Activated B cell treated with CpG ODN at 0.5 μM for 24 hours (primary cell): ENCODE results near the gene EHD2. TPM values are rescaled to one million over a fixed set of nuclear protein-coding genes. Genes with fewer than 3 reads are reported as not detected.
"Not testable (repeated sequence)": the region's sequence is repeated elsewhere in the genome, so short reads cannot be mapped to it uniquely, and the experiment has no call there.

Experiments used
- ATAC-seq: fragments of 200-7000 bp; cut with Tn5 transposase; one replicate; pipeline ENCODE4 v1.10.0; 2021; ENCODE audit warnings: low read depth, mild to moderate bottlenecking, moderate library complexity
- CTCF ChIA-PET: fragments of 350-600 bp; sonication (Branson Sonifier 250); formaldehyde crosslinking; loops from one replicate; lab custom pipeline; 2021; ENCODE audit warnings: antibody characterized with exemption; lab: Charles Lee
- POLR2A ChIA-PET: fragments of 350-600 bp; sonication (Branson Sonifier 250); formaldehyde crosslinking; loops from one replicate; lab custom pipeline; 2021; ENCODE audit warnings: antibody characterized with exemption; lab: Charles Lee
- DNase-seq: peaks from one replicate; pipeline ENCODE4 v3.0.0; 2022
- H3K27ac Mint-ChIP-seq: one replicate; pipeline ENCODE4 v1.8.0; 2020; ENCODE audit warnings: mixed read lengths
- H3K27me3 Mint-ChIP-seq: one replicate; pipeline ENCODE4 v1.8.0; 2021; ENCODE audit warnings: mixed read lengths
- H3K36me3 Mint-ChIP-seq: one replicate; pipeline ENCODE4 v1.8.0; 2021; ENCODE audit warnings: low read depth, mixed read lengths
- H3K4me1 Mint-ChIP-seq: one replicate; pipeline ENCODE4 v1.8.0; 2021; ENCODE audit warnings: mixed read lengths
- H3K4me3 Mint-ChIP-seq: one replicate; pipeline ENCODE4 v1.8.0; 2020; ENCODE audit warnings: mild to moderate bottlenecking, mixed read lengths
- H3K9me3 Mint-ChIP-seq: one replicate; pipeline ENCODE4 v1.8.0; 2020; ENCODE audit warnings: mixed read lengths
- intact Hi-C: fragments of 100-400 bp; cut with micrococcal nuclease; formaldehyde crosslinking; loops from one replicate; pipeline ENCODE4 v1.15.1; 2024
- total RNA-seq: library from RNA; stranded (reverse); gene quantifications from 2 replicates; pipeline ENCODE4 v1.2.3, GENCODE V29; 2022
- TF ChIP-seq, protein P1 (sequence below): fragments of 200-600 bp; IDR thresholded peaks from one replicate; pipeline ENCODE4 v1.8.0; 2022; ENCODE audit warnings: antibody characterized with exemption, mild to moderate bottlenecking

The EHD2 gene
- total RNA-seq, 1 donor from 2014 or later, result not detected

DNA sequence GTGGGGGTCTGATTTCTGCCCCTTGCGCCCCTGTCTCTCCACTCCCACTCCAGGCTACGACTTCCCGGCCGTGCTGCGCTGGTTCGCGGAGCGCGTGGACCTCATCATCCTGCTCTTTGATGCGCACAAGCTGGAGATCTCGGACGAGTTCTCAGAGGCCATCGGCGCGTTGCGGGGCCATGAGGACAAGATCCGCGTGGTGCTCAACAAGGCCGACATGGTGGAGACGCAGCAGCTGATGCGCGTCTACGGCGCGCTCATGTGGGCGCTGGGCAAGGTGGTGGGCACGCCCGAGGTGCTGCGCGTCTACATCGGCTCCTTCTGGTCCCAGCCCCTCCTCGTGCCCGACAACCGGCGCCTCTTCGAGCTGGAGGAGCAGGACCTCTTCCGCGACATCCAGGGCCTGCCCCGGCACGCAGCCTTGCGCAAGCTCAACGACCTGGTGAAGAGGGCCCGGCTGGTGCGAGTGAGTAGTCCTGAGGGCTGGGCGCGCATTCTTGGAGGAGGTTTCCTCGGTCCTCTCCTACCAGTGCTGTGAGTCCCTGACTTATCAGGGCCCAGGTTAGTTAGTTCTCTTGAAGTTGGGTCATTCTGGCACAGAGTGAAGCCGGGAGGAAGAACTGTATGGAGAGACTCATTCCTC, 12.7 kb downstream of the EHD2 start:
- TF ChIP-seq, protein P1, sequence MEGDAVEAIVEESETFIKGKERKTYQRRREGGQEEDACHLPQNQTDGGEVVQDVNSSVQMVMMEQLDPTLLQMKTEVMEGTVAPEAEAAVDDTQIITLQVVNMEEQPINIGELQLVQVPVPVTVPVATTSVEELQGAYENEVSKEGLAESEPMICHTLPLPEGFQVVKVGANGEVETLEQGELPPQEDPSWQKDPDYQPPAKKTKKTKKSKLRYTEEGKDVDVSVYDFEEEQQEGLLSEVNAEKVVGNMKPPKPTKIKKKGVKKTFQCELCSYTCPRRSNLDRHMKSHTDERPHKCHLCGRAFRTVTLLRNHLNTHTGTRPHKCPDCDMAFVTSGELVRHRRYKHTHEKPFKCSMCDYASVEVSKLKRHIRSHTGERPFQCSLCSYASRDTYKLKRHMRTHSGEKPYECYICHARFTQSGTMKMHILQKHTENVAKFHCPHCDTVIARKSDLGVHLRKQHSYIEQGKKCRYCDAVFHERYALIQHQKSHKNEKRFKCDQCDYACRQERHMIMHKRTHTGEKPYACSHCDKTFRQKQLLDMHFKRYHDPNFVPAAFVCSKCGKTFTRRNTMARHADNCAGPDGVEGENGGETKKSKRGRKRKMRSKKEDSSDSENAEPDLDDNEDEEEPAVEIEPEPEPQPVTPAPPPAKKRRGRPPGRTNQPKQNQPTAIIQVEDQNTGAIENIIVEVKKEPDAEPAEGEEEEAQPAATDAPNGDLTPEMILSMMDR, result no peak
- POLR2A ChIA-PET, result no interaction called here
- CTCF ChIA-PET, result no interaction called here
- intact Hi-C loops, result no loop called here
- Mint-ChIP-seq H3K27ac (no peak overlapping the region), H3K27me3 (peaks cover 25% of the 10 kb centered on the region), H3K4me3 (no peak overlapping the region), H3K9me3 (no peaks in the 10 kb centered on the region), H3K4me1 (peaks cover 11% of the 10 kb centered on the region), H3K36me3 (no peaks in the 10 kb centered on the region)
- ATAC-seq (no peak), DNase-seq (no peak)

DNA sequence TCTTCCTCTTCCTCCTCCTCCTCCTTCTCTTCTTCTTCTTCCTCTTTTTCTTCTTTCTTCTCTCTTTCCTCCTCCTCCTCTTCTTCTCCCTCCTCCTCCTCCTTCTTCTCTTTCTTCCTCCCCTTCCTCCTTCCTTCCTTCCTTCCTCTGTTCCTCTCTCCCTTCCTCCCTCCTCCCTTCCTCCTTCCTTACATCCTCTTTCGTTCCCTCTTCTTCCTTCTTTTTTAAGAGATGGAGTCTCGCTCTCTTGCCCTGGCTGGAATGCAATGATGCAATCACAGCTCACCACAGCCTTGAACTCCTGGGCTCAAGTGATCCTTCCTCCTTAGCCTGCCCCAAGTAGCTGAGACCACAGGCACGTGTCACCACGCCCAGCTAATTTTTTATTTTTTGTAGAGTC, 13.2 kb downstream of the EHD2 start:
- no peak for ATAC-seq
- POLR2A ChIA-PET, result no interaction called here
- Mint-ChIP-seq H3K4me1 (peaks cover 11% of the 10 kb centered on the region), H3K27ac (no peak overlapping the region), H3K9me3 (no peaks in the 10 kb centered on the region), H3K4me3 (no peak overlapping the region), H3K27me3 (peaks cover 27% of the 10 kb centered on the region), H3K36me3 (no peaks in the 10 kb centered on the region)
- intact Hi-C loops, result no loop called here
- DNase-seq, result no peak
- CTCF ChIA-PET, result no interaction called here
- TF ChIP-seq, protein P1, result no peak

DNA sequence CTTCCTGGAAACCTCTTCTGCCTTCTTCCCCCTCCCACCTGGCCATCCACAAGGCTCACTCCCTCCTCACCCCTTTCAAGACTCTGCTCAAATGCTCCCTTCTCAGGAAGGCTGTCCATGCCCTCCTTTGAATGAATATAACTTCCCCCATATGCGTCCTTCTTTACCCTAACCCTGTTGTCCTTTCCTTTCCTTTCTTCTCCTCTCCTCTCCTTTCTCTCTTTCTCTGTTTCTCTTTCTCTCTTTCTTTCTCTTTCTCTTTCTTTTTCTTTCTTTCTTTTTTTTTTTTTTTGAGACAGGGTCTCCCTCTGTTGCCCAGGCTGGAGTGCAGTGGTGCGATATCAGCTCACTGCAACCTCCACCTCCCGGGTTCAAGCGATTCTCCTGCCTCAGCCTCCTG, 15.1 kb downstream of the EHD2 start:
- not testable (repeated sequence) for H3K36me3 Mint-ChIP-seq

DNA sequence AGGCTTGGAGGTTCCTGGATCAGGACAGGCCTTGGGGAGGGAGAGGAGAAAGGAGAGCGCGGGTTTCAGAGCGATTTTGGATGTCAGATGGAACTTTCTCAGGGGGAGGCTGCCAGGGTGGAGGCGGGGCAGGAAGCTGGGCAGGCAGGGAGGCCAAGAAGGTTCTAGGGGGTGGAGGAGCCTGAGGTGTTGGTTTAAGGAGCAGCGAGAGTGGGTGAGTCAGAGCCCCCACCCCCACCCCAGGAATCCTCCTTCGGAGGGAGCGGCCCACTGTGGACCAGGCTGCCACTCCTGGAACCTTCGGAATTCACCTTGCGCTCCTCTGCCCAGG, 16.2 kb downstream of the EHD2 start:
- ATAC-seq (no peak), DNase-seq (no peak)
- POLR2A ChIA-PET, result no interaction called here
- CTCF ChIA-PET, result no interaction called here
- TF ChIP-seq, protein P1, result no peak
- intact Hi-C loops, result no loop called here
- peaks cover 11% of the 10 kb centered on the region for H3K4me1 Mint-ChIP-seq
- H3K27me3 Mint-ChIP-seq, result peaks cover 31% of the 10 kb centered on the region
- no peak overlapping the region for H3K4me3 Mint-ChIP-seq
- no peaks in the 10 kb centered on the region for H3K36me3 Mint-ChIP-seq
- no peak overlapping the region for H3K27ac Mint-ChIP-seq
- no peaks in the 10 kb centered on the region for H3K9me3 Mint-ChIP-seq

More for the DNA sequence above, 15.1 kb downstream of the EHD2 start:
- H3K9me3 Mint-ChIP-seq, intact Hi-C loops, ATAC-seq, DNase-seq, CTCF ChIA-PET, H3K4me3 Mint-ChIP-seq, H3K27ac Mint-ChIP-seq: not testable (repeated sequence)
- POLR2A ChIA-PET, result interaction anchor here (0.6 kb wide), 1 partner anchor 112 kb away, joined by 3 read pairs; no protein-coding TSS in a partner anchor
- Mint-ChIP-seq H3K4me1 (peaks cover 11% of the 10 kb centered on the region), H3K27me3 (peaks cover 25% of the 10 kb centered on the region)

DNA sequence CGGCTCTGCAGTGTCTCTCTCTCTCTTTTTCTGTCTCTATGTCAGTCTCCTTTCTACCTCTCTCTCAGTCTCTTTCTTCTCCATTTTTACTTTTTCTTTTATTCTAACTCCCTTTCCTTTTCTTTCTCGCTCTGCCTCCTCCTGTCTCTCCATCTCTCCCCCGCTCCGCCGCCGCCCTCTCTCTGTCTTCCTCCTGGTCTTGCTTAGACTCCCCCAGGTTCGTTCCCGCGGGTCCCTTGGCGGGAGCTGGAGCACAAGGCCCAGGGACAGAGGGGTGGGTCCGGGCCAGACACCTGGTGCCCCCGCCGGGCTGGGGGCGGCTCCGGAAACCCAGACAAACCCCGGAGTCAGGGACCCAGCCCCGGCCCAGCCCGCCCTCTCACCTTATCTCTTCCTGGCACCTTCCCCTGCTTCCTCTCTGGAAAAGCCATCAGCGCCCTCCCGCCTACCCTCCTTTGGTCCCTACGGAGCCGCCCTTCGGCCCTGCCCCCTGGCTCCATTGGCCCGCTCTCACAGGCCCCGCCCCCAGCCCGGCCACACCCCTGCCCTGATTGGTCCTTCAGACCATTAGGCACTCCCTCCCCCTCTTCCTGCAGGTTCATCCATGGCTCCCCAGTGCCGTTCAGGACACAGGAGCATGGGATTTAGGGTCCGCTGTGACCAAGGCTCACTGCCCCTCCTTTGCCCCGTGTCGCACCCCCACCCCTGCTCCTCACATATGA, 16.7 kb downstream of the EHD2 start:
- TF ChIP-seq, protein P1, result no peak
- intact Hi-C loops, result no loop called here
- DNase-seq (no peak), ATAC-seq (peak; percentile 40)
- no peaks in the 10 kb centered on the region for H3K9me3 Mint-ChIP-seq
- H3K4me1 Mint-ChIP-seq, result peaks cover 11% of the 10 kb centered on the region
- no peak overlapping the region for H3K27ac Mint-ChIP-seq
- POLR2A ChIA-PET, result no interaction called here
- CTCF ChIA-PET, result no interaction called here
- peaks cover 31% of the 10 kb centered on the region for H3K27me3 Mint-ChIP-seq
- H3K36me3 Mint-ChIP-seq, result no peaks in the 10 kb centered on the region
- H3K4me3 Mint-ChIP-seq, result peak overlapping the region; percentile 58
